A549 (cell line): Measurements from ENCODE around the gene CACNA2D2. TPM values are rescaled to one million over a fixed set of nuclear protein-coding genes. Genes with fewer than 3 reads are reported as not detected.

ENCODE experiments used
- ATAC-seq, 2 experiments: fragments of 200-7000 bp in 1 of 2; fragments of >200 bp in 1 of 2; cut with Nextera tagmentation in 1 of 2; cut with Tn5 transposase in 1 of 2; 3 replicates each; pipeline versions ENCODE4 v1.8.0 to v1.9.1; 2018 to 2020; ENCODE audit warnings: mild to moderate bottlenecking in 1 of 2, moderate library complexity in 1 of 2
- CTCF ChIA-PET: fragments of 300-600 bp; sonication (Branson Sonifier 250); formaldehyde crosslinking; extraction: SDS; loops from one replicate; lab custom pipeline; 2021; ENCODE audit warnings: antibody characterized with exemption, inconsistent platforms; lab: Yijun Ruan, JAX
- POLR2A ChIA-PET: fragments of 350-600 bp; formaldehyde crosslinking; extraction: SDS; loops from one replicate; lab custom pipeline; 2021; ENCODE audit warnings: antibody characterized with exemption, inconsistent platforms; lab: Yijun Ruan, JAX
- DNase-seq, 2 experiments: peaks; one replicate each; pipeline versions ENCODE4 v3.0.0 to v3.0.0-alpha.2; 2011 to 2016; ENCODE audit warnings: low read depth in 1 of 2, low spot score in 1 of 2
- FAIRE-seq: peaks from 2 replicates; lab custom pipeline; 2011; peaks lifted over from hg19 to GRCh38; lab: Jason Lieb, UNC
- H3K27ac ChIP-seq, 2 experiments: fragments of >200 bp; sonication (Bioruptor Twin); formaldehyde crosslinking; 3 replicates each; pipeline ENCODE4 v1.5.1; 2016 to 2017
- H3K4me1 ChIP-seq: fragments of >200 bp; sonication (Bioruptor Twin); formaldehyde crosslinking; 3 replicates; pipeline ENCODE4 v1.6.1; 2016
- H3K4me2 ChIP-seq: fragments of >200 bp; sonication (Bioruptor Twin); formaldehyde crosslinking; 3 replicates; pipeline ENCODE4 v1.6.1; 2016
- H3K4me3 ChIP-seq: fragments of >200 bp; sonication (Bioruptor Twin); formaldehyde crosslinking; 3 replicates; pipeline ENCODE4 v1.5.1; 2016
- H3K9me3 ChIP-seq: fragments of >200 bp; sonication (Bioruptor Twin); formaldehyde crosslinking; 3 replicates; pipeline ENCODE4 v1.6.1; 2016
- CBX2 ChIP-seq: fragments of 200-600 bp; sonication (generic); IDR thresholded peaks from 2 replicates; pipeline ENCODE4 v1.6.1; 2016; ENCODE audit warnings: low read depth, mild to moderate bottlenecking, borderline replicate concordance
- EHF ChIP-seq: fragments of 250-450 bp; sonication (Bioruptor Pico); IDR thresholded peaks from 2 replicates; pipeline ENCODE4 v1.5.0; 2020; ENCODE audit warnings: mild to moderate bottlenecking
- EHMT2 ChIP-seq: fragments of 200-600 bp; sonication (generic); IDR thresholded peaks from 2 replicates; pipeline ENCODE4 v1.6.1; 2016; ENCODE audit warnings: antibody characterized with exemption, low read depth, mild to moderate bottlenecking, moderate library complexity
- EP300 ChIP-seq, 2 experiments: fragments of >200 bp; sonication (Bioruptor Twin); formaldehyde crosslinking; IDR thresholded peaks; 2 replicates in 1 of 2; 3 replicates in 1 of 2; pipeline ENCODE4 v1.6.1; 2016 to 2017
- FOSB ChIP-seq: fragments of 250-450 bp; sonication (Bioruptor Pico); IDR thresholded peaks from 2 replicates; pipeline ENCODE4 v1.5.0; 2020; ENCODE audit warnings: mild to moderate bottlenecking, moderate library complexity
- FOSL2 ChIP-seq, 2 experiments: fragments of 450-650 bp in 1 of 2; fragments of >200 bp in 1 of 2; sonication (Bioruptor Twin) in 1 of 2; formaldehyde crosslinking; IDR thresholded peaks; 2 replicates each; pipeline versions ENCODE4 v1.5.0 to v1.6.1; 2016 to 2020; ENCODE audit warnings: mild to moderate bottlenecking in 1 of 2, moderate library complexity in 1 of 2
- GATA3 ChIP-seq: IDR thresholded peaks from 2 replicates; pipeline ENCODE4 v1.6.1; 2012; ENCODE audit warnings: borderline replicate concordance
- HDAC2 ChIP-seq: fragments of 200-600 bp; sonication (generic); IDR thresholded peaks from 2 replicates; pipeline ENCODE4 v1.6.1; 2016
- HOXA7 ChIP-seq: fragments of 250-450 bp; sonication (Bioruptor Pico); IDR thresholded peaks from 2 replicates; pipeline ENCODE4 v1.5.0; 2020; ENCODE audit warnings: mild to moderate bottlenecking, moderate library complexity
- JUN ChIP-seq, 2 experiments: fragments of >200 bp; sonication (Bioruptor Twin); formaldehyde crosslinking; IDR thresholded peaks; 2 replicates in 1 of 2; 3 replicates in 1 of 2; pipeline ENCODE4 v1.6.1; 2016 to 2017
- KDM1A ChIP-seq: fragments of 200-600 bp; sonication (generic); IDR thresholded peaks from 2 replicates; pipeline ENCODE4 v1.6.1; 2016; ENCODE audit warnings: low read depth, mild to moderate bottlenecking
- MAX ChIP-seq: IDR thresholded peaks from 2 replicates; pipeline ENCODE4 v1.6.1; 2012
- MAZ ChIP-seq: fragments of 150-350 bp; IDR thresholded peaks from 2 replicates; pipeline ENCODE4 v1.6.1; 2014; ENCODE audit warnings: antibody characterized with exemption, low read depth, low read length, borderline replicate concordance
- MYC ChIP-seq: IDR thresholded peaks from 2 replicates; pipeline ENCODE4 v1.6.1; 2012; ENCODE audit warnings: mild to moderate bottlenecking, inconsistent platforms, low read length, improper control_type of control experiment, borderline replicate concordance
- PBX3 ChIP-seq: IDR thresholded peaks from 2 replicates; pipeline ENCODE4 v1.6.1; 2012
- PHF8 ChIP-seq: fragments of 200-600 bp; sonication (generic); IDR thresholded peaks from 2 replicates; pipeline ENCODE4 v1.6.1; 2016; ENCODE audit warnings: low read depth, mild to moderate bottlenecking, antibody characterized with exemption, moderate library complexity, borderline replicate concordance
- POLR2AphosphoS2 ChIP-seq: conservative IDR thresholded peaks from 2 replicates; pipeline ENCODE4 v1.6.1; 2012; ENCODE audit warnings: low read length, improper control_type of control experiment, inconsistent platforms
- RFX5 ChIP-seq: fragments of 450-650 bp; IDR thresholded peaks from 2 replicates; pipeline ENCODE4 v1.7.1; 2014; ENCODE audit warnings: antibody characterized with exemption, mild to moderate bottlenecking, moderate library complexity
- TP53 ChIP-seq: fragments of 250-450 bp; sonication (Bioruptor Pico); IDR thresholded peaks from 2 replicates; pipeline ENCODE4 v1.5.0; 2021; ENCODE audit warnings: mild to moderate bottlenecking, moderate library complexity
- ZC3H11A ChIP-seq: fragments of 450-650 bp; IDR thresholded peaks from 2 replicates; pipeline ENCODE4 v1.6.1; 2014; ENCODE audit warnings: antibody characterized with exemption, mild to moderate bottlenecking
- ZNF302 ChIP-seq: fragments of 250-450 bp; sonication (Bioruptor Pico); IDR thresholded peaks from 2 replicates; pipeline ENCODE4 v1.9.0; 2021; ENCODE audit warnings: inconsistent platforms, mild to moderate bottlenecking, moderate library complexity
- WGBS: methylation state at CpG from one replicate; pipeline ENCODE4 v1.1.6; 2017; ENCODE audit errors: missing lambda C conversion rate; 5-methylcytosine and 5-hydroxymethylcytosine counted together
- polyA plus RNA-seq, 4 experiments: library from polyadenylated mRNA; depleted of rRNA in 3 of 4; stranded (reverse); fragments of >200 nt; fragmentation: RNase III in 1 of 4; extraction: RNeasy Plus Mini Kit Qiagen cat#74134 plus additional on column Dnase treatment in 1 of 4; gene quantifications; 2 replicates in 3 of 4; 3 replicates in 1 of 4; pipeline ENCODE4 v1.2.3, GENCODE V29; 2011 to 2017
- TF ChIP-seq, protein P1 (sequence below): fragments of 250-450 bp; sonication (Bioruptor Pico); IDR thresholded peaks from 2 replicates; pipeline ENCODE4 v1.5.0; 2020; ENCODE audit warnings: low read depth, mild to moderate bottlenecking, moderate library complexity
- TF ChIP-seq, protein P2 (sequence below): fragments of 250-450 bp; sonication (Bioruptor Pico); IDR thresholded peaks from 2 replicates; pipeline ENCODE4 v1.5.0; 2021; ENCODE audit warnings: mild to moderate bottlenecking, moderate library complexity, borderline replicate concordance
- TF ChIP-seq, protein P3 (sequence below): fragments of 450-650 bp; IDR thresholded peaks from 2 replicates; pipeline ENCODE4 v1.6.1; 2014; ENCODE audit warnings: antibody characterized with exemption

CACNA2D2 gene
- polyA plus RNA-seq, 2 of the 4 experiments (the other 2 are of a cell fraction), result 0.21 to 0.75 TPM

DNA sequence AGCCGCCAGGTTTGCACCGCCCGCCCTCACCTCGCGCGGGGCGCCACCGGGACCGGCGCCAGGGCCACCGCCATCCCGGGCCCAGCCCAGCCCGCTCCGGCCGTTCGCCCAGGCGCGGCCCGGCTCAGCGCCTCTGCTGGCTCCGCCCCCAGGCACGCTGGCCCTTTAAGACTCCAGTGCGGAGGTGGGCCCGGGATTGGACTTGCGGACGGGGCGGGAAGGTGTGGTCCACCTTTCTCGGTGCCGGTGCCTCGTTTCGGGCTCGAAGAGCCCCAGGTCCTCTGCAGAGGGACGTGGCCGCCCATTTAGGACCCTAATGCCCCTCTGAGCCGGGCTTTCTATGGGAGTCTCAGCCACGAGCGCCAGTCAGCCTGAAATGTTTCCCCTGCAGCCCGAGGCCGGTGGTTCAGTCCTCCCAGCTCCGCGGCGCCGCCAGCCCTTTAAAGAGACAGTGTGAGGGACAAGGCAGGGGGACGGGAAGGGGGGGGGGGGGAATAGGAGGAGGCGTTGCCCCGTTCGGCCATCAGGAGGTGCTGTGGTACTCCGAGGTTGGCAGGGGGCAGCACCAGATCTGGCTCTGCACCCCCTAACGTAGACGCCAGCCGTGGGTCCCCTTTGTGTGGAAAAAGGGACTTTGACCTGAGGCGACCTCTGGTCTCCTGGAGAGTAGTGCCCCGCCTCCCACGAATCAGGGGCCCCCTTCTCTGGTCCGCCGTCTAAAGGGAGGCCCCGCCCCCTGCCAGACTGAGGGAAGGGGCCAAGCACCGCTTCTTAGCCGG, 181.9 kb downstream of the CACNA2D2 start (continued):
- TF ChIP-seq, protein P1, sequence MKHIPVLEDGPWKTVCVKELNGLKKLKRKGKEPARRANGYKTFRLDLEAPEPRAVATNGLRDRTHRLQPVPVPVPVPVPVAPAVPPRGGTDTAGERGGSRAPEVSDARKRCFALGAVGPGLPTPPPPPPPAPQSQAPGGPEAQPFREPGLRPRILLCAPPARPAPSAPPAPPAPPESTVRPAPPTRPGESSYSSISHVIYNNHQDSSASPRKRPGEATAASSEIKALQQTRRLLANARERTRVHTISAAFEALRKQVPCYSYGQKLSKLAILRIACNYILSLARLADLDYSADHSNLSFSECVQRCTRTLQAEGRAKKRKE (CRISPR knock-in tag), result no peak
- TF ChIP-seq, protein P2, sequence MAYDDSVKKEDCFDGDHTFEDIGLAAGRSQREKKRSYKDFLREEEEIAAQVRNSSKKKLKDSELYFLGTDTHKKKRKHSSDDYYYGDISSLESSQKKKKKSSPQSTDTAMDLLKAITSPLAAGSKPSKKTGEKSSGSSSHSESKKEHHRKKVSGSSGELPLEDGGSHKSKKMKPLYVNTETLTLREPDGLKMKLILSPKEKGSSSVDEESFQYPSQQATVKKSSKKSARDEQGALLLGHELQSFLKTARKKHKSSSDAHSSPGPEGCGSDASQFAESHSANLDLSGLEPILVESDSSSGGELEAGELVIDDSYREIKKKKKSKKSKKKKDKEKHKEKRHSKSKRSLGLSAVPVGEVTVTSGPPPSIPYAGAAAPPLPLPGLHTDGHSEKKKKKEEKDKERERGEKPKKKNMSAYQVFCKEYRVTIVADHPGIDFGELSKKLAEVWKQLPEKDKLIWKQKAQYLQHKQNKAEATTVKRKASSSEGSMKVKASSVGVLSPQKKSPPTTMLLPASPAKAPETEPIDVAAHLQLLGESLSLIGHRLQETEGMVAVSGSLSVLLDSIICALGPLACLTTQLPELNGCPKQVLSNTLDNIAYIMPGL (CRISPR knock-in tag), result no peak
- no peak for TF ChIP-seq TP53 (CRISPR knock-in tag)
- TF ChIP-seq CBX2, result no peak
- TF ChIP-seq JUN (IDR thresholded peaks at IDR 0.05), result peak in 1 of 2 experiments; percentile 70; a peak in 2 of 5 replicates
- peak; percentile 84 for TF ChIP-seq MAX
- no peak for TF ChIP-seq HOXA7 (CRISPR knock-in tag)
- no peak for TF ChIP-seq EHMT2
- TF ChIP-seq FOSL2 (IDR thresholded peaks at IDR 0.05), result no peak
- no peak for TF ChIP-seq FOSL2 (CRISPR knock-in tag; IDR thresholded peaks at IDR 0.05)

DNA sequence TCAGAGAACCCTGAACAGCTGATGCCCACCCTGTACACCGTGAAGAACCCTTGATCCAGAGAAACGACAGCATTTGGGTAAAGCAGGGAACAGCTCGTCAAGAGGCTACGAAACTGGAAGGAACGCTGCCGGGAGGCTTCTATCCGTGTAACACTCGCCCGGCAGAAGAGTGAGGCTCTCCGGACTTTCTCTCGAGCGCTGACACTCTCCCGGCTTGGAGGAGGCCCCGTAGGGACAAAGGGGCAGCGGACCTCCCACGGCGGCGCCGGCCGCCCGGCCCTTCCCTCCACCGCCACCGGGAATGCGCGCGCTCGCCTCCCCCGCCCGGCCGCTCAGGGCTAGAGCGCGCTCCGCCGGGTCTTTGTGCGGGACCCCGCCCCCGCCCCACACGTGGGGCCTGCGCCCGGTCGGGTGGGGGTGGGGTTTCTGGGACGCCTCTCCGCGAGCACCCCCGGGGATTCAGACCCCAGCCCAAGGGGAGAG, 182.5 kb downstream of the CACNA2D2 start:
- Histone ChIP-seq H3K9me3 (no peaks in the 10 kb centered on the region), H3K27ac (peak overlapping the region; percentile 99 to 100), H3K4me3 (peak overlapping the region; percentile 65), H3K4me2 (peak overlapping the region; percentile 98), H3K4me1 (peaks cover 35% of the 10 kb centered on the region)
- DNase-seq, result peak in 1 of 2 experiments; percentile 56
- ChIA-PET POLR2A (no interaction called here), CTCF (interaction anchor here (0.5 to 5.1 kb wide), 12 partner anchors 8 to 271 kb away, joined by 3 to 56 read pairs (median 3); partner anchors contain the start of genes HYAL3 and NAA80)
- no peak for FAIRE-seq
- 0% methylated on average over 9 of the region's 45 CpGs for WGBS
- TF ChIP-seq POLR2AphosphoS2 (no peak), HOXA7 (CRISPR knock-in tag) (no peak), KDM1A (no peak), MYC (peak; percentile 66; the same call in 1 of the 2 replicates), RFX5 (no peak), GATA3 (no peak), ZNF302 (no peak), ZC3H11A (no peak), HDAC2 (no peak), FOSL2 (IDR thresholded peaks at IDR 0.05) (no peak), FOSL2 (CRISPR knock-in tag; IDR thresholded peaks at IDR 0.05) (no peak), JUN (IDR thresholded peaks at IDR 0.05) (no peak), EHF (CRISPR knock-in tag) (no peak), FOSB (CRISPR knock-in tag) (no peak), MAZ (no peak), EP300 (IDR thresholded peaks at IDR 0.05) (no peak), PBX3 (0 out of 2 replicates have a peak, but pooled peaks have one; percentile 25), PHF8 (peak; percentile 82; the same call in 1 of the 2 replicates)
- TF ChIP-seq, protein P3, sequence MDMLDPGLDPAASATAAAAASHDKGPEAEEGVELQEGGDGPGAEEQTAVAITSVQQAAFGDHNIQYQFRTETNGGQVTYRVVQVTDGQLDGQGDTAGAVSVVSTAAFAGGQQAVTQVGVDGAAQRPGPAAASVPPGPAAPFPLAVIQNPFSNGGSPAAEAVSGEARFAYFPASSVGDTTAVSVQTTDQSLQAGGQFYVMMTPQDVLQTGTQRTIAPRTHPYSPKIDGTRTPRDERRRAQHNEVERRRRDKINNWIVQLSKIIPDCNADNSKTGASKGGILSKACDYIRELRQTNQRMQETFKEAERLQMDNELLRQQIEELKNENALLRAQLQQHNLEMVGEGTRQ, result no peak
- TF ChIP-seq, protein P2 (CRISPR knock-in tag), result no peak
- ATAC-seq, result peak; percentile 41 to 58
